ENCODE measurements around the gene ADNP2. TPM values are rescaled to one million over a fixed set of nuclear protein-coding genes. Genes with fewer than 3 reads are reported as not detected.

ADNP2 gene
- total and polyA plus RNA-seq, 2 of the 4 experiments (the other 2 are of a cell fraction) = 5.6 to 18.3 TPM

DNA sequence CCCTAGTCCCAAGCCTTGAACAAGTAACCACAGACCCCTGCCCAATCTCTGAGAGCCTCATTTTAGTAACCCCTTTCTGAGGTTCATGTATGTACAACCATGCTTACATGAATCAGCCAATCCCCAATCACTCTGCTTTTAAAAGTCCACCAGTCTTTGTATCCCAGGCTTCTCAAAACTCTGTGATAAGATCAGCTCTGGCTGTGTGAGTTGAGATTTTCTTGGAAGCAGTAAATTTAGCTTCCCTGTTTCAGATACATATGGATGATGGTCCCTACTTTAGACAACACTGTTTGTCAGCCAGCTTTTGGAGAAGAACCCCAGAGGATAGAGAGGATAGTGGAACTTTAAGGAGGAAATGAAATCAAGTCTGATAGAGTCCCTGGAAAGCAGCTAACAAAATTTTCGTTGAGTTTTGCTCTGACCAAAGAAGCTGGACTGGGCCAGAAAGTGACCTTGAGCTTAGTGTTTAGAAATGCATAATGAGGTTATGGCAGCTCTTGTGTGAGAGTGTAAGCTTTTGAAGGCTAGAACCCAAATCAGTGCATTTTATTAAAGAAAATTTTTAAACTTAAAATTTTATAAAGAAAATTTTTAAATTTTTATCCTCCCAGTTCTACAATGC, 3.7 kb downstream of the ADNP2 start:
- Histone ChIP-seq H3K4ac (ENCODE audit: low read depth, low read length) (no peak overlapping the region), H2BK15ac (ENCODE audit: low read depth, low read length) (no peak overlapping the region), H3K9me1 (ENCODE audit: insufficient read depth, low read length) (peaks cover 11% of the 10 kb centered on the region), H3K4me3 (ENCODE audit: insufficient read depth, low read depth, low read length) (no peak overlapping the region), H4K20me1 (ENCODE audit: insufficient read depth, low read length) (peaks cover 59% of the 10 kb centered on the region), H2BK120ac (ENCODE audit: low read depth, low read length) (no peak overlapping the region), H4K8ac (ENCODE audit: low read depth in 2 of 2, low read length in 2 of 2) (no peak overlapping the region), H2AK9ac (replicated peaks; ENCODE audit: low read depth, low read length, poor library complexity) (no peak overlapping the region), H4K5ac (ENCODE audit: low read depth, low read length) (no peak overlapping the region), H3K56ac (ENCODE audit: extremely low read depth, insufficient read depth, low read length) (no peak overlapping the region), H2BK20ac (ENCODE audit: low read depth, low read length) (no peak overlapping the region), H2AK5ac (ENCODE audit: low read depth, low read length) (no peak overlapping the region), H3K27ac (ENCODE audit: insufficient read depth, low read length) (no peak overlapping the region), H3K36me3 (ENCODE audit: control insufficient read depth, insufficient read depth, low read length) (no peaks in the 10 kb centered on the region), H3K4me1 (ENCODE audit: control insufficient read depth, insufficient read depth, low read length) (peaks cover 5% of the 10 kb centered on the region; the same call in 1 of the 2 replicates), H3K27me3 (ENCODE audit: control insufficient read depth, insufficient read depth, low read length) (no peaks in the 10 kb centered on the region), H3K23ac (ENCODE audit: low read depth, low read length) (no peak overlapping the region), H3K4me2 (ENCODE audit: low read depth, low read length) (no peak overlapping the region), H3K9ac (ENCODE audit: low read depth, low read length) (no peak overlapping the region), H3K9me3 (ENCODE audit: control insufficient read depth, insufficient read depth, low read length) (no peaks in the 10 kb centered on the region), H3K79me1 (ENCODE audit: low read depth in 1 of 2, low read length in 2 of 2) (peaks cover 37 to 58% of the 10 kb centered on the region in 2 experiments), H4K91ac (ENCODE audit: insufficient read depth, low read depth, low read length) (no peak overlapping the region), H2AFZ (replicated peaks; ENCODE audit: low read length, poor library complexity) (no peak overlapping the region), H3K18ac (ENCODE audit: low read depth, low read length) (no peak overlapping the region), H2BK5ac (ENCODE audit: low read depth, low read length, poor library complexity, severe bottlenecking) (no peak overlapping the region), H3K14ac (replicated peaks; ENCODE audit: low read depth, low read length) (no peak overlapping the region)
- in situ Hi-C loops (cut with MboI; ENCODE audit: low sequenced_read_pairs) (no loop called here), dilution Hi-C loops (cut with HindIII; ENCODE audit: low sequenced_read_pairs, unreplicated experiment) (no loop called here), intact Hi-C loops (cut with micrococcal nuclease) (no loop called here)
- ChIA-PET CTCF (no interaction called here), POLR2A (ENCODE audit: unreplicated experiment) (no interaction called here)
- no TSS peak for BruUV-seq (replicated peaks)
- TF ChIP-seq MAZ (IDR thresholded peaks at IDR 0.05; ENCODE audit: borderline replicate concordance, low read depth, low read length) (no peak), BHLHE40 (IDR thresholded peaks at IDR 0.05; ENCODE audit: low read depth, low read length) (no peak), MXI1 (IDR thresholded peaks at IDR 0.05; ENCODE audit: borderline replicate concordance, low read depth, low read length) (no peak), CHD1 (IDR thresholded peaks at IDR 0.05; ENCODE audit: low read depth, low read length) (no peak), NFE2L2 (IDR thresholded peaks at IDR 0.05; ENCODE audit: low read depth, low read length) (no peak), MAFK (IDR thresholded peaks at IDR 0.05; ENCODE audit: low read depth, low read length) (no peak), RAD21 (IDR thresholded peaks at IDR 0.05; ENCODE audit: low read length) (no peak), FOS (IDR thresholded peaks at IDR 0.05; ENCODE audit: low read depth, low read length) (no peak), CEBPB (IDR thresholded peaks at IDR 0.05; ENCODE audit: low read depth, low read length) (no peak), POLR2A (IDR thresholded peaks at IDR 0.05; ENCODE audit: low read depth, low read length) (no peak), SMC3 (IDR thresholded peaks at IDR 0.05; ENCODE audit: low read depth, low read length) (no peak), RCOR1 (IDR thresholded peaks at IDR 0.05; ENCODE audit: insufficient replicate concordance, low read length) (no peak), RFX5 (IDR thresholded peaks at IDR 0.05; ENCODE audit: low read depth, low read length) (no peak)
- TF ChIP-seq, protein P1, sequence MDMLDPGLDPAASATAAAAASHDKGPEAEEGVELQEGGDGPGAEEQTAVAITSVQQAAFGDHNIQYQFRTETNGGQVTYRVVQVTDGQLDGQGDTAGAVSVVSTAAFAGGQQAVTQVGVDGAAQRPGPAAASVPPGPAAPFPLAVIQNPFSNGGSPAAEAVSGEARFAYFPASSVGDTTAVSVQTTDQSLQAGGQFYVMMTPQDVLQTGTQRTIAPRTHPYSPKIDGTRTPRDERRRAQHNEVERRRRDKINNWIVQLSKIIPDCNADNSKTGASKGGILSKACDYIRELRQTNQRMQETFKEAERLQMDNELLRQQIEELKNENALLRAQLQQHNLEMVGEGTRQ (IDR thresholded peaks at IDR 0.05; ENCODE audit: low read depth, low read length) = no peak
- TF ChIP-seq, protein P2, sequence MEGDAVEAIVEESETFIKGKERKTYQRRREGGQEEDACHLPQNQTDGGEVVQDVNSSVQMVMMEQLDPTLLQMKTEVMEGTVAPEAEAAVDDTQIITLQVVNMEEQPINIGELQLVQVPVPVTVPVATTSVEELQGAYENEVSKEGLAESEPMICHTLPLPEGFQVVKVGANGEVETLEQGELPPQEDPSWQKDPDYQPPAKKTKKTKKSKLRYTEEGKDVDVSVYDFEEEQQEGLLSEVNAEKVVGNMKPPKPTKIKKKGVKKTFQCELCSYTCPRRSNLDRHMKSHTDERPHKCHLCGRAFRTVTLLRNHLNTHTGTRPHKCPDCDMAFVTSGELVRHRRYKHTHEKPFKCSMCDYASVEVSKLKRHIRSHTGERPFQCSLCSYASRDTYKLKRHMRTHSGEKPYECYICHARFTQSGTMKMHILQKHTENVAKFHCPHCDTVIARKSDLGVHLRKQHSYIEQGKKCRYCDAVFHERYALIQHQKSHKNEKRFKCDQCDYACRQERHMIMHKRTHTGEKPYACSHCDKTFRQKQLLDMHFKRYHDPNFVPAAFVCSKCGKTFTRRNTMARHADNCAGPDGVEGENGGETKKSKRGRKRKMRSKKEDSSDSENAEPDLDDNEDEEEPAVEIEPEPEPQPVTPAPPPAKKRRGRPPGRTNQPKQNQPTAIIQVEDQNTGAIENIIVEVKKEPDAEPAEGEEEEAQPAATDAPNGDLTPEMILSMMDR (conservative IDR thresholded peaks at IDR 0.05; ENCODE audit: low read depth, low read length) = no peak
- TF ChIP-seq, protein P3, sequence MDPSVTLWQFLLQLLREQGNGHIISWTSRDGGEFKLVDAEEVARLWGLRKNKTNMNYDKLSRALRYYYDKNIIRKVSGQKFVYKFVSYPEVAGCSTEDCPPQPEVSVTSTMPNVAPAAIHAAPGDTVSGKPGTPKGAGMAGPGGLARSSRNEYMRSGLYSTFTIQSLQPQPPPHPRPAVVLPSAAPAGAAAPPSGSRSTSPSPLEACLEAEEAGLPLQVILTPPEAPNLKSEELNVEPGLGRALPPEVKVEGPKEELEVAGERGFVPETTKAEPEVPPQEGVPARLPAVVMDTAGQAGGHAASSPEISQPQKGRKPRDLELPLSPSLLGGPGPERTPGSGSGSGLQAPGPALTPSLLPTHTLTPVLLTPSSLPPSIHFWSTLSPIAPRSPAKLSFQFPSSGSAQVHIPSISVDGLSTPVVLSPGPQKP (IDR thresholded peaks at IDR 0.05; ENCODE audit: borderline replicate concordance, low read depth, low read length) = no peak
- DNase-seq (no peak), ATAC-seq (ENCODE audit: low read depth) (no peak)
- WGBS, 2 experiments (ENCODE audit: extremely low coverage in 2 of 2, insufficient read length in 1 of 2) = no CpG with 5 or more reads among the region's 1 CpG

All from IMR-90 (cell line).